SH-SY5Y (cell line): ENCODE measurements around the gene B3GAT1.

ENCODE experiments used
- GATA2 ChIP-seq: IDR thresholded peaks from 2 replicates; pipeline ENCODE4 v1.6.1; 2011; ENCODE audit warnings: mild to moderate bottlenecking, low read depth, low read length
- GATA3 ChIP-seq: IDR thresholded peaks from 2 replicates; pipeline ENCODE4 v1.6.1; 2011; ENCODE audit warnings: low read depth, mild to moderate bottlenecking, low read length, moderate library complexity

- TF ChIP-seq GATA2, result no peak
- TF ChIP-seq GATA3, result no peak
Measured at GRCh38 chr11:134384406-134384805, 27.6 kb downstream of the B3GAT1 start.
